K562 (cell line): Measurements from ENCODE around the gene U2AF1L4.

Experiments used
- BACH1 ChIP-seq: fragments of 200-800 bp; sonication (Bioruptor generic); IDR thresholded peaks from 2 replicates; pipeline ENCODE4 v1.6.1; 2016; ENCODE audit warnings: missing genetic modification characterization, missing compliant biosample characterization
- EZH2 ChIP-seq: IDR thresholded peaks from 2 replicates; pipeline ENCODE4 v1.6.1; 2012; ENCODE audit warnings: low read depth, mild to moderate bottlenecking, inconsistent platforms, low read length, borderline replicate concordance
- NFATC3 ChIP-seq: fragments of 450-650 bp; IDR thresholded peaks from 2 replicates; pipeline ENCODE4 v1.6.1; 2017; ENCODE audit warnings: mild to moderate bottlenecking
- TF ChIP-seq, protein P1 (sequence below), 3 experiments: IDR thresholded peaks in 2 of 3; conservative IDR thresholded peaks in 1 of 3; 2 replicates each; pipeline ENCODE4 v1.5.1; 2011 to 2012; ENCODE audit warnings: low read length in 3 of 3, mild to moderate bottlenecking in 3 of 3, control low read depth in 2 of 3, improper control_type of control experiment in 1 of 3, inconsistent platforms in 1 of 3, low read depth in 1 of 3, mixed read lengths in 1 of 3, moderate library complexity in 1 of 3; ENCODE audit not compliant: insufficient read depth in 2 of 3

DNA sequence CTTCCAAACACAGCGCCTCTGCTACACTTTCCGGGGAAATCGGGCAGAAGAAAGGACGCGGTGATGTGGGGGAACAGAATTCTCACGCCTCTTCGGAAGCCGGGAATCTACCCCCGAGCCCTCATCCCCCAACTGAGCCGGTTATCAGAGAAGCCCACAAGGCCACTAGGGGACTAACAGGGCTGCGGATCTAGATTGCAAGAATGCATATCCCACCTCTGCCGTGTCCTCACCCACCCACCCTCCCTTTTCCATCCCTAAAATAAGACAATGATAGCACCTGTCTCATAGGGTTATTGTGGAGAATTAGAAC lies 4.1 kb downstream of the U2AF1L4 start:
- TF ChIP-seq BACH1 (tag) (no peak), NFATC3 (no peak), EZH2 (no peak)
- TF ChIP-seq, protein P1, sequence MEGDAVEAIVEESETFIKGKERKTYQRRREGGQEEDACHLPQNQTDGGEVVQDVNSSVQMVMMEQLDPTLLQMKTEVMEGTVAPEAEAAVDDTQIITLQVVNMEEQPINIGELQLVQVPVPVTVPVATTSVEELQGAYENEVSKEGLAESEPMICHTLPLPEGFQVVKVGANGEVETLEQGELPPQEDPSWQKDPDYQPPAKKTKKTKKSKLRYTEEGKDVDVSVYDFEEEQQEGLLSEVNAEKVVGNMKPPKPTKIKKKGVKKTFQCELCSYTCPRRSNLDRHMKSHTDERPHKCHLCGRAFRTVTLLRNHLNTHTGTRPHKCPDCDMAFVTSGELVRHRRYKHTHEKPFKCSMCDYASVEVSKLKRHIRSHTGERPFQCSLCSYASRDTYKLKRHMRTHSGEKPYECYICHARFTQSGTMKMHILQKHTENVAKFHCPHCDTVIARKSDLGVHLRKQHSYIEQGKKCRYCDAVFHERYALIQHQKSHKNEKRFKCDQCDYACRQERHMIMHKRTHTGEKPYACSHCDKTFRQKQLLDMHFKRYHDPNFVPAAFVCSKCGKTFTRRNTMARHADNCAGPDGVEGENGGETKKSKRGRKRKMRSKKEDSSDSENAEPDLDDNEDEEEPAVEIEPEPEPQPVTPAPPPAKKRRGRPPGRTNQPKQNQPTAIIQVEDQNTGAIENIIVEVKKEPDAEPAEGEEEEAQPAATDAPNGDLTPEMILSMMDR (IDR thresholded peaks at IDR 0.05 in 2 of 3, conservative IDR thresholded peaks at IDR 0.05 in 1 of 3; ENCODE audit: insufficient read depth in 2 of 3, low read depth in 1 of 3, low read length in 3 of 3): no peak; a peak in 1 of 6 replicates
